NCI-H2227 (cell line): Measurements from ENCODE around the gene MVD.

Experiments
- DNase-seq: peaks from one replicate; lab custom pipeline; 2025; ENCODE audit not compliant: unreplicated experiment; lab: John Stamatoyannopoulos, UW

Gene MVD

DNA sequence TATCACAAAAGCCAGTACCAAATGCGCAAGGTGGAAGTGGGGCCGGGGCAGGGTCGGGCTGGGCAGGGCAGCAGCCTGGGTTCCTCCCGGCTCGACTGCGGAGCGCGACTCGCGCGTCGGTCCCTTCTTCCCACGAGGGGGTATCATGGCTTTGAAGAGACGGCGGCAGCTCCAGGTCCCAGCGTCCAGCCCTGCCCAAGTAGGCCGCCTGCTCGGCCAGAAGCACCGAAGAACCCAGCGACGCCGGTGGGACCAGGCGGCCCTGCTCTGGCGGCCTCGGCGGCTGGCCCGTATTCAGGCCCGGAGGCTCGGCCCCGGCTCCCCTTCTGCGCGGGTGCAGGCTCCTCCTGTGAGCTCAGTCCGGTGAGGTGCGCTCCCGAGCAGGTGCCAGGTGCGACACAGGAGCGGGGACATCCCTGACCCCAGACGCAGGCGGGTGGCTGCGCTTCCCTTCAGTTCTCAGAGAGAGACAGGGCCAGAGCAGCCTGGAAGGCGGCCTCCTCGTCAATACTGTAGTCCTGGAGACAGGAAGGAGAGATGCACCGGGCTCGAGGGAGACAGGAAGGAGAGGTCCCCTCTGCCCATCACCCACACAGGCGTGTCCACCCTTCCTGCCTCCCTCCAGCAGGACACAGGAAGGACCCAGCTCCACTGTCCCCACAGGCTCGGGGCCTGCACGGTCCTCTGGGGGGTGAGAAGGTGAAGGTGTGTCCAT is 34.4 kb upstream of the MVD start:
- DNase-seq: no peak

DNA sequence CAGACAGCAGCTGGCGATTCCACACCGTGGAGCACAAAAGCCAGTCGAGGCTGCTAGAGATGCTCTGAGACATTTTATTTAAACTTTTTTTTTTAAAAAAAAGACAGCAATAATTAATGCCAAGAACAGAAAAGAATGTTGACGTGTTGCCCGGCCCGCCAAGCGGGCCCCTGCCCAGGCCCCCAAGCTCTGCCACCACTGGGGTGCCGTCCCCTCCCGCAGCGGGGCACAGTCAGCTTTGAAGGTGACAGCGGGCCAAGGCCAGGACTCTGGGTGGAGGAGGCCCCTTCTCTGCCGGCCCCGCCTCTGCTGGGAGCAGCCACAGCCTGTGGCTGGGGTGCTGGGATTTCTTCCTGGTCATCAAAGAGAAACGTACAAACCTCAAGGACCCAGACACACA is 33.5 kb upstream of the MVD start:
- DNase-seq: no peak

DNA sequence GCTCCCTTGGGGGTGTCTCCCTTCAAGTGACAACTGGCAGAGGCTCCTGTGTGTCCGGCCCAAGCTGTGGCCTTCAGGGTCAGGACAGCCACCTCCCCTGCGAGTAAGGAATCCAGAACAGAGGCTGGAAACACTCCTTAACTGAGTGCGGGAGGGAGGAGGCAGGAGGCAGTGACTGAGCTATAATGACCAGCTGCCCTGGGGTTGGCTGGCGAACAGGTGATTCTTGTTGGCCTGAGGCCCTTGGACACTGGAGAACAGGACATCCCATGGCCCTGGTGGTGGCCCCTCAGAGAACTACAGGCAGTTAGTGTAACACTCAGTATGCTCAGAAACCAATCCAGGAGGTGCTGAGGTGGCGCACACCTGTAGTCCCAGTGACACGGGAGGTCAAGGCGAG is 32.9 kb upstream of the MVD start:
- no peak for DNase-seq

DNA sequence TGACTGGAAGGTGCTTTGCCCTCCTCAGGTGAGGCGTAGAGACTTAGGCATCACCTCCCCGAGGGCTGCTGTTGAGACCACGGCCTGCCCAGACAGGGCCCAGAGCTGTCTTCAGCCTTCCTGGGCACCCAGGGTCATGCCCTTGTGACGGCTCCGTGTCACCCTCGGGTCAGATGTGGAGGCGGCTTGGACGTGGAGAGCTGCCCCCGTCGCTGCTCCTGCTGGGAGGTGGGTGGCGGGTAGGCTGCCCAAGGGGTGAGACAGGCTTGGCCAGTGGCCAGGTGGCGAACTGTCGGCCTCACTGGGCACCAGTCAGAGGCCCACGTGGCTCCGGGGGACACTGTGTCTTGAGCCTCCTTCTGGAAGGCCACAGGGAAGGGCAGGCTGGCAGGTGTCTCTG is 32.3 kb upstream of the MVD start:
- no peak for DNase-seq

DNA sequence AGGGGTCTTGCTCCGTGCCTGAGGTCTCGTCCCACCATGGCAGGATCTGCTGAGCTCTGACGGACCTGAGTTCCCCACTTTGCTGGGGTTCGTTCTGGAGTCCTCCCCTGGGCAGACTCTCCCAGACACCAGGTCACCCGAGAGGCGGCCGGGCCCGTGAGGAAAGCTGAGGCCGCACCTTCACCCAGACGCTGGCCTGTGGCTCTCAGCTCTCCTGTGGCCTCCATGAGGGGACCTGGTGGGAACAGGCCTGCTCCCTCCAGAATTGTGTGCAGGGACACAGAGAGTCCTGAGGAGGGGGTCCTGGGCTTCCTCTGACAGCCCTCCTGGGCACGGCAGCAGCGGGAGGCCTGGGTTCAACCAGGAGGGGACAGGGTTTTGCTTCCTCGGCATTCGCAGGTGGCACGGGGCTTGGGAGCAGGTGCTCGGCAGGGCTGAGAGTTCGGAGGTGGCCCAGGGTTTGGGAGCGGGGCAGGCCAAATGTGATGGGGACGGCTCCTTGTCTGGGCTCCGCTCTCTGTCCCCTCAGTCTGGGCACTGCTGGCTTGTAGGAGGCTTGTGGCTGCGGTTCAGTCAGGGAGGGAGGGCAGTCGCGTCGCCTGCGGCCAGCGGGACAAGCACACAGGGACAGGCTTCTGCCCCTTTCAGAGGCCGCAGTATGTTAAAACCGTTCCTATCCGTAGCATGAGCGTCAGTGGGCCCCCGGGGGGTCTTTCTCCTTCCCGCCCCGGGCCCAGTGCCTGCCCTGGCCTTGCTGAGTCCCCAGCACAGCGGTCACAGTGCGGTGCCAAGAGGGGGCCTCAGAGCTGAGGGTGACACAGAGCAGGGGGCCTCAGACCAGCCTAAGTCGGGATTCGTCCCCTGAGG is 31.6 kb upstream of the MVD start:
- DNase-seq: no peak

DNA sequence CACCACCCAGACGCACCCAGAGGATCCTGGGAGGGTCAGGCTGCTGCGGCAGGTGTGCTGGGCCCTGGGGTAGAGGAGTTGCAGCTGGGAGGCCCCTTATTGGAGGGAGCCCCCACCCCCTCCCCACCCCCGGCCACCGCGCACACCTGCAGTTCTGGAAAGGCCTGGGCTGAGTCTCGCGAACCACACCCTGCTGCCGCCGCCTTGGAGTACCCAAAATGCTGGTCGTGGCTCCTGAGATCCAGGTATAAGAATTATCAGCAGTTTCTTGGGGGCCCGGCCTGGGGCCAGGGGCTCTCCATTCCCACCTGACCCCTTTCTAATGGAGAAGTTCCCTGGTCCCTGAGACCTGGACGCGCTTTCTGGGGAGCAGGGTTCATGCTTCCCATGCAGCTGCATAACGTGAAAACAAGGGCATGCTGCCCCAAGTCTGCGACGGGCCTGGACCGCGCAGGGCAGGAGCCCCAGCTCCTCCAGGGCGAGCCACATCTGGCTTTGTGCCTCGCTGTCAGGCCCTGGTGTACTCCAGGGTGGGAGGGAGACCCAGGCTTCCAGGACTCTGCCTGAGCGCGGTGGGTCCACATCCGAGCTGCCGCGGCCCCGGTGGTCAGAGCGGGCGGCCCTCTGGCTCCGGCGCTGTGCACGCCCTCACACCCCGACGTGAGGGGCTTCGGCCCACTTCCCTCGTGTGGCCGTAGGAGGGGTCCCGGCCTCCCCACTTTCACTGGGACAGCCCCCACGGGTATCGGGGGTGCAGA is 30.7 kb upstream of the MVD start:
- DNase-seq: no peak

DNA sequence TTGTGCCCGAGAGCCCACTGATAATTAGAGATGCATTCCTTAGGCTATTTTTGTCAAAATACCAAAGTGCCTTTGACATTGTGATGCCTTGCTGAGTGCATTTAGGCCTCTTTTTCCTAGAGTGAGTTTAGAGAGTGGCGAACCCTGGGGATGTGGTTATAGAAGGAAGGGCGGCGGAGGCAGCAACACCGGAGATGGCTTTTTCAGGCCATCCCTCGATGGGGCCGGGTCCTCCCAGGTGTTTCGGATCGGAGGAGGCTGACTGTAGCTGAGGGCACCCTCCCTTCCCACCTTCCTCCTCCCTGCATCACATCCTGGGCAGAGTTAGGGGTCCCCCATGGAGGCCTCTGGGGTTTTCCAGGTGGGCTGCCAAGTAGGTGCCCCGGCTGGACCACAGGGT is 30.0 kb upstream of the MVD start:
- no peak for DNase-seq

DNA sequence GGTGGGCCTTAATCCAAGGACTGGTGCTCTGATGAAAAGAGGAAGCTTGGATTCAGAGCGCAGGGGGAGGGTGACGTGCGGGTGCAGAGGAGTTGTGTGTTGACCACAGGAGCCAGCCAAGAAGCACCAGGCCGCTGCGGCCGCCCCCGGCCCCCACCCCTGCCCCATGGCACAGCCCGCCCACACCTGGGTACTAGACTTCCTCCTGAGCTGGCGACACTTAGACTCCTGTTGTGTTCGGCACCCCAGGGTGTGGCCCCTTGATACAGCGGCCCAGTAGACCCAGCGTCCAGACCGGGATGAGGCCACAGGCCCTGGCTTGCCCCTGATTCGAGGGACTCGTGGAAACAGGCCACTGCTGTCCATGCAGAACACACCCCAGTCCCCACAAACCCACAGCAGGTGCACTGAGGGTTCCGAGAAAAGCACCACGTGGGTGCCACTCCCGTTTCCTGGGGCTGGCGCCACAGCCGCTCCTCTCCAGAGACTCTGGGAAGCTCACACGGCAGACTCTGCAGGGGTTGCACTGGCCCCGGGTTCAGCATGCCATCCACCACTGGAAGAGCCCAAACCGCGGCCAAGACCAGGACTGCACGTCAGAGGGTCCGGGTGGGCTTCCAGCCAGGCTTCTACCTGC is 29.2 kb upstream of the MVD start:
- DNase-seq: no peak

DNA sequence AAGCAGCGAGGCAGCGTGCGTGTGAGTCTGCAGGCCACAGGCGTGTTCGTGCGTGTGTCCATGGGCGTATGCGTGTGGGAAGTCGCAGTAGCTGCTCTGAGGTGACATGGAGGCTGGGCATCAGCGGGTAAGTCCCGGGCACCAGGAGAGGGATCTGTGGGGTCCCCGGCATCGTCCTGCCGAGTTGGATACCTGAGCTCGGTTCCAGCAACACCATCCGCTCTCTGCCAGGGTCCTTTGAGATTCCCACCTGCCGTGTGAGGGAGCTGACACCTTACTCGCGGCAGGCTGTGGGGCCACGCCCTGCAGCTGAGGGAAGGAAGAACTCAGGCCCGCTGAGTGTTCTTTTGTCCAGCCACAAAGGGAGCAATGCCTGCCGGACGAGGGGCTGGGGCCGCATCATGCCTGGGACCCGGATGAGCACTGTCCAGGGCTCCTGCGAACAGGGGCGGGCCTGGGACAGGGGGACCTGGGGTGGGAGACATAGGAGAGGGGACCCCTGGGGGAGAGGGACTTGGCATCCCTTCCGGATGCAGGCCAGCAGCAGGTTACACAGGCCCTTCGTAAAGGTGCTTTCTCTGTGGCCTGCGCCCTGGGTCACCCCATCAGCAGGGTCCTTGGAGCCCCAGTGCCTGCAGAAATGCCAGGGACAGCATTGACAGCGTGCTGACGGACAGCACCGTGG is 28.4 kb upstream of the MVD start:
- no peak for DNase-seq

DNA sequence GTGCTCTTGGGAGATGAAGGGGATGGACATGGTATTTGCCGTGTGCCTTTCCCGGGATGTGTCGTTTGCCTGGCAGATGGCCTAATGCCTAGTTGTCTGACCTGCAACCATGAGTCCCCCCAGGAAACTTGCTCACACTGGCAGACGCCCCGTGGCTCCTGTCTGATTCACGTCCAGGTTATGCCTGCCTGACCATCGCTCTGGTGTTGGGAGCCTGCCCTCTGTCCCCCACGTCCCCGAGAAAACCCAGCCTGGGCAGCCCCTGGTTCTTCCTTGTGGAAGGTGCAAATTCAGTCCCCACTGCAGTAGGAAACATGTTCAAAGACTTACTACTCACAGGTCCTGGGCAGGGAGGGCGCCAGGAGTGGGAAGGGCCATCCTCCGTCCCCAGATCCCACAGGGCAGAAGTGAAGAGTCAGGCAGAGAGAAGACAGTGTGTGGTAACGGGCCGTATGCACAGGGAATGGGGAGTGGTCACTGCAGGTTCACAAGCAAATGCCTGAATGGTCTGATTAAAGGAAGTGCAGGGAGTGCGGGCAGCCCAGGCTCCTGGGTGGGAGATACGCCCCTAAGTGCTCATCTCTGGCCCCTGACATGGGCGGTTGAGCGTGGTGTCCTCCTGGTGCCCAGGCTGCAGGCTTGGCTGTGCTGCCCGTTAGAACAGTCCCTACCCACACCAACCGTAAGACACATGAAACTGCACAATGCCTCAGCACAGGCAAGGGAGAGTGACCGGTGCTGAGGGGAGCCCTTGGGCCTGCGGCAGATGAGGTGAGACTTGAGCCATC is 27.6 kb upstream of the MVD start:
- no peak for DNase-seq

DNA sequence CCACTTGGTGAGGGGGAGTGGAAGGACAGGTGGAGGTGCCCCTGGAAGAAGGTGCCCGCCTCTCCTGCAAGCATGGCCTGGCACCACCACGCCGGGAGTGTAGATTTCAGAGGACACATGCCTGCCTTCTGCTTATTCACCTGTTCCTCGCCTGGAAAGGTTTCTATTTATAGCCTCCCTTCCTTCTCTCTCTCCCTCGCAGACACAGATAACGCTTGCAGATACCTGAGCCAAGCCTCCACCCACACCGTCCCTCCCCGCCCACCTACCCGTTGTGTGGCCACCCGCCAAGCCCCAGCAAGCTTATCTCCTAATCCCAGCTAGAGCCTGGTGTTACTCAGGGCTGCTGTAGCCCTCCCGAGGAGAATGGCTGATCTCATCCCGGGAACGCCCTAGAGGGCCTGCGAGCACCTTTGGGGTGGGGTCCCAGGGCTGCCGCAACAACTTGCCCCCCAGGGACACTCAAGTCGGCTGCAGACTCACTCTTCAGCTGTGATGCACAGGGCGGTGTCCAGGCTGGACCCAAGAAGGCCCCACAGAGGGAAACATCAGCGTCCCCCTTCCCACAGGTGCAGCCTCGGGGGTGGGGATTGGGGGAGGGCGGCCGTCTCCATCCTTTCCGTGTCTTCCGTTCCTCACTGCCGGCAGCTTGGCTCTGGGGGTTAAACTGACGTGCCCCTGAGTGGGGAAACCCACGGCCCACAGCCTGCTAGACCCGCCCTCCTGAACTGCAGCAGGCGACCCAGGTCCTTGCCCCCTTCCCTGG is 25.3 kb upstream of the MVD start:
- DNase-seq: no peak

DNA sequence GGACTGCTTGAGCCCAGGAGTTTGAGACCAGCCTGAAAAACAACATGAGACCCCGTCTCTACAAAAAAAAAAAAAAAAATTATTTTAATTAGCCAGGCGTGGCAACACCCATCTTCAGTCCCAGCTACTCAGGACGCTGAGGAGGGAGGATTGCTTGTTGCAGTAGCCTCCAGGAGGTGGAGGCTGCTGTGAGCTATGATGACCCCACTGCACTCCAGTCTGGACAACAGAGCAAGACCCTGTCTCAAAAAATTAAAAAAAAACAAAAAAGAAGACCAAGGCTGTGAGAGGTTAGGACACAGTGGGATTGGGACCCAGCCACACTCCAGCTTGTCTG is 24.8 kb upstream of the MVD start:
- no peak for DNase-seq

DNA sequence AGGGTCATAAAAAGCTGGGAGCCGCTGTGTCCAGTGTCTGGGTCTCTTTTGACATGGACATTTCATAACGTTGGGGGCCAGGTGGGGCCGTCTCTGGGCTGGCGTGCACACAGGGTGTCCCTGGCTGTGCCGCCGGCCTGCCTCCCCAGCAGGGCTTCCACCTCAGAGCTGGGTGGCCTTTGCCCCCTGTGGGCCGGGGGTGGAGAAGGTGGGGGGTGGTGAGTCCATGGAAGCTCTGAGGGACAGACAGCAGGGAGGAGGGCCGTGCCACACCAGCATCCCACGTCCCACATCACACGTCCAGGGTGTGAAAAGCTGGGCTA is 24.3 kb upstream of the MVD start:
- DNase-seq: no peak

DNA sequence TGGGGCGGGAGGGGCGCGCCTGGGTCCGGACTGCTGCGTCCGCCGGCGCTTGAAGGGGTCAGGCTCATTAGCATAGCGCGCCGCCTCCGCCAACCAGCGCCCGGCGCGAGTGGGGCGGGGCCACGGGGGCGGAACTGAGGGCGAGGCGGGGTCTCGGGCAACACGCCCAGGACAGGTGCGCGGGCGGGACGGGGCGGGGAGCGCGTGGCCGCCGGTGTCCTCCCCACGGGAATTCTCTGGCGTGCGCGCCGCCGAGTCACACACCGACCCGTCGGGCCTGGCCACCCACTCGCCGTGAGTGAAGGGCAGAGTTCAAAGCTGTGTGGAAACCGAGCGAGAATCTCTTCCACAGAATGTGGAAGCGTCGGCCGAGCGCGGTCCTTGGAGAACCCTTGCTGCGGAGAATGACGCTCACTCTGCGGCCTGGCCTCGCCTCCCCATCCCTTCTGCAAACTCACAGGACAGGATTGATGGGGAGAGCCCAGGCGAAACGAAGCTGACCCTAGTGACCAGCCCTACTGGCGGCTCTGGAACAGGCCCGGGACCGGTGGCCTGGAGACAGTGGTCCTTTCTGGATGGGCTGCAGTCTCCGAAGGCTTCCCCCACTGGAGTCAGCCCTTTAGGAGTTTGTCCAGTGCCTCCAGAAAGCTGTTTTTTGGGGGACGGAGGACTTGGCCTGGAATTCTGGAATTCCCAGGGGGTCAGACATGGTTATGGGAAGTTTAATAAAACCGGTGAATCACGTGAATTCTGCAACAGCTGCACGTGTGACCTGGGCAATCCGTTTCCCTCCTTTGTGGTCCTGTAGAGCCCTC is 23.8 kb upstream of the MVD start, which contains the start of gene SNAI3:
Gene SNAI3 (minus strand): TSS at position 69 of the 815 bp plus-strand sequence. CDS start 101 bp downstream, outside the sequence.
- DNase-seq: peak; percentile 82

DNA sequence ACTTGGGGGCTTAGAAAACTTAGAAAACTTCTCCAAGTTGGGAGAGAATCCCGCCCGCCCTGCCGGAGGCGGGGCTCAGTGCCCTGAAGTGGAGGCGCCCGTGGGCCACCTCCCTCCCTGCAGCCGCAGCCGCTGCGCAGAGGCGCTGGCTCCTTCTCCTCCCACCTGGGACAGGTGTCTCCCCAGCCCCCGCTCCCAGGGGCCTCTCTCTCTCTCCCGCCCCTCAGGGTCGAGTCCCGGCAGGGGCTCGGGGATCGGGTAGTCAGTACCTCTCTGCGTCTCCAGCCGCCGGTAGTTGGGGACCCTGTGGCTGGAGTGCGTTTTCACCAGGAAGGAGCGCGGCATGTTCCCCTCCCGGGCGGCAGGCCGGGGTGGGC is 23.2 kb upstream of the MVD start:
- no peak for DNase-seq

DNA sequence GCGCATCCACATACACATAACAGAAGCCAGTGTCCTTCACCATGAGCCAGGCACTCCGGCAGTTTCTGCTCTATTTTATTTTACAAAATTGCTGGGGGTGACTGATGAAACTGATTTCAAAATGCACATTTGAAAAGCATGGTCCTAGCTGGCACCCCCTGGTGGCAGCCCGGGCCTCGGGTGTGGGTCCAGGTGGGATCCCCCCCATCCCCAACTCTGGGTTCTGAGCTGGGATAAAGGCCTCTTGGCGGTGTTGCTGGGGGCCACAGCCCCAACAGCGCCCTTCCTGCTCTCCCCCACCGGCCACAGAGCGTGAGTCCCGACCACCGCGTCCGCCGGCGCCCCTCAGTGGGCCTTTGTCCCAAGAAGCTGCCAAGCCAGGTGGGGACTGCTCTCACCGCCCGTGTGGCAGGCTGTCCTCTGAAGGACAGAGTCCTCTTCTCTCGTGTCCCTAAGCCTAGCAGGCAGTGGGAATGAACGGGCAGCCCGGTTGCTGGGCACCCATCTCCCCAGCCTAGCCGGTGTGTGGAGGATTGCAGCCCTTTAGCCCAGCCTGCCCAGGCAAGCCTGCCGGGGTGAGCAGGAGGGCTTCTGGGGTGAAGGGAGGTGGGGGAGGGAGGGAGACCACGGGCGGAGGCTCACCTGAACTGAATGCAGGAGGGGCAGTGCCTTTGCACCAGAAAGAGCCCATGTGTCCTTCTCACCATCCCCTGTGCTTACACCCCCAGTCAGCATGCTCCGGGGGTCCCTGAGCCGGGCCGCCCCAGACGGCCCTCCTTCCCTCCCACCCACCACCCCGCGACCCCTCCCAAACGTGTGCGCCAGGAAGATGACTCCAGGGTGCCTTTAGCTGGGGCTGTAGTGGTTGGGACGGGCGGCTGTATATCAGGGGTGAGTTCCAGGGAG is 22.5 kb upstream of the MVD start:
- no peak for DNase-seq

DNA sequence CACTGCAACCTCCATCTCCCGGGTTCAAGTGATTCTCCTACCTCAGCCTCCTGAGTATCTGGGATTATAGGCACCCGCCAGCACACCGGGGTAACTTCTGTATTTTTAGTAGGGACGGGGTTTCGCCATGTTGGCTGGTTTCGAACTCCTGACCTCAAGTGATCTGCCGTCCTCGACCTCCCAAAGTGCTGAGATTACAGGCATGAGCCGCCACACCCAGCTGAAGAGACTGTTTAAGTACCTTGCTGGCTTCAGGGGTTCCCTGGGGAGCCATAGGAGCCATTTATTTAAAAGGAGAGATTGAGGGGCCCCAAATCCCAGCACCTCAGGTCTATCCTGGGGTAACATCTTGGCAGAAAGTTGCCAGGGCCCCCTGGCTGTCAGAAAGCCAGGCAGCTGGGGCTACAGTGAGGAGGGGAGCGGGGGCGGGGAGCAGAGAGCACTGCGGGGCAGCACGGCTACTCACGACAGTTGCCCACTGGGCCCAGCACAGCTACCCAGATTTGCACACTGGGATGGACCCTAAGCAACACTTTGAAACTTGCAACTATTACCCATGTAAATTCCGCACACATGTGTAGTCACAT is 21.8 kb upstream of the MVD start:
- no peak for DNase-seq
